ENCODE data around the gene ENOX2. TPM values are rescaled to one million over a fixed set of nuclear protein-coding genes. Genes with fewer than 3 reads are reported as not detected.
"Not testable (repeated sequence)": the region's sequence is repeated elsewhere in the genome, so short reads cannot be mapped to it uniquely, and the experiment has no call there.

ENOX2 gene
- total RNA-seq, 1 donor from 2014 or later, result 12.2 TPM

GRCh38 chrX:130828641-130829040, 74.4 kb downstream of the ENOX2 start:
- no peak for DNase-seq
- TF ChIP-seq CTCF (IDR thresholded peaks at IDR 0.05), result no peak
- intact Hi-C loops (cut with DNase I), result no loop called here
- Histone ChIP-seq H3K27ac (no peak overlapping the region), H3K36me3 (no peaks in the 10 kb centered on the region), H3K4me1 (no peaks in the 10 kb centered on the region), H3K27me3 (no peaks in the 10 kb centered on the region), H3K4me3 (no peak overlapping the region), H3K9me3 (no peaks in the 10 kb centered on the region)
- ATAC-seq, result no peak

GRCh38 chrX:130827648-130828047, 75.4 kb downstream of the ENOX2 start:
- H3K27ac ChIP-seq, result no peak overlapping the region
- no peak for ATAC-seq
- no peaks in the 10 kb centered on the region for H3K36me3 ChIP-seq
- intact Hi-C loops (cut with DNase I), result no loop called here
- TF ChIP-seq CTCF (IDR thresholded peaks at IDR 0.05), result no peak
- DNase-seq, result no peak
- H3K27me3 ChIP-seq, result no peaks in the 10 kb centered on the region
- no peaks in the 10 kb centered on the region for H3K9me3 ChIP-seq
- H3K4me1 ChIP-seq, result no peaks in the 10 kb centered on the region
- H3K4me3 ChIP-seq, result no peak overlapping the region

- no peak overlapping the region for H3K4me3 ChIP-seq
- H3K27me3 ChIP-seq, result no peaks in the 10 kb centered on the region
- H3K36me3 ChIP-seq, result no peaks in the 10 kb centered on the region
- H3K4me1 ChIP-seq, result no peaks in the 10 kb centered on the region
- H3K9me3 ChIP-seq, result no peaks in the 10 kb centered on the region
- TF ChIP-seq CTCF (IDR thresholded peaks at IDR 0.05), result no peak
- DNase-seq, result no peak
- no peak for ATAC-seq
- intact Hi-C loops (cut with DNase I), result no loop called here
- no peak overlapping the region for H3K27ac ChIP-seq
Measured at GRCh38 chrX:130826249-130826648, 76.8 kb downstream of the ENOX2 start.

- no peaks in the 10 kb centered on the region for H3K9me3 ChIP-seq
- H3K36me3 ChIP-seq, result no peaks in the 10 kb centered on the region
- H3K27ac ChIP-seq, result no peak overlapping the region
- TF ChIP-seq CTCF (IDR thresholded peaks at IDR 0.05), result no peak
- no peak for ATAC-seq
- no peaks in the 10 kb centered on the region for H3K27me3 ChIP-seq
- H3K4me1 ChIP-seq, result no peaks in the 10 kb centered on the region
- no peak overlapping the region for H3K4me3 ChIP-seq
- intact Hi-C loops (cut with DNase I), result no loop called here
- no peak for DNase-seq
Measured at GRCh38 chrX:130825525-130825924, 77.5 kb downstream of the ENOX2 start.

- H3K9me3 ChIP-seq; H3K4me1 ChIP-seq; H3K27ac ChIP-seq; H3K27me3 ChIP-seq; intact Hi-C loops (cut with DNase I); H3K4me3 ChIP-seq; H3K36me3 ChIP-seq; ATAC-seq; DNase-seq: not testable (repeated sequence)
Measured at GRCh38 chrX:130819367-130819766, 83.6 kb downstream of the ENOX2 start.

- intact Hi-C loops (cut with DNase I); ATAC-seq; H3K36me3 ChIP-seq; DNase-seq; H3K27me3 ChIP-seq; H3K4me3 ChIP-seq; H3K4me1 ChIP-seq; H3K9me3 ChIP-seq; H3K27ac ChIP-seq: not testable (repeated sequence)
Measured at GRCh38 chrX:130813932-130814331, 89.1 kb downstream of the ENOX2 start.

- Histone ChIP-seq H3K36me3 (no peaks in the 10 kb centered on the region), H3K4me1 (no peaks in the 10 kb centered on the region), H3K27ac (no peak overlapping the region), H3K4me3 (no peak overlapping the region), H3K9me3 (no peaks in the 10 kb centered on the region), H3K27me3 (no peaks in the 10 kb centered on the region)
- intact Hi-C loops (cut with DNase I), result no loop called here
- no peak for TF ChIP-seq CTCF (IDR thresholded peaks at IDR 0.05)
- no peak for DNase-seq
- ATAC-seq, result no peak
Measured at GRCh38 chrX:130810561-130810960, 92.4 kb downstream of the ENOX2 start.
